GM12878 (cell line): Measurements from ENCODE around the gene PPAN. TPM values are rescaled to one million over a fixed set of nuclear protein-coding genes. Genes with fewer than 3 reads are reported as not detected.

Source experiments
- ATAC-seq: fragments of 200-7000 bp; cut with Tn5 transposase; 3 replicates; pipeline ENCODE4 v1.9.1; 2020; ENCODE audit warnings: mild to moderate bottlenecking, moderate library complexity
- BruUV-seq: library from RNA; stranded (reverse); fragments of 400-500 nt; replicated peaks from 2 replicates; lab custom pipeline; 2021; lab: Mats Ljungman, UMichigan
- CTCF ChIA-PET: fragments of 300-600 bp; sonication (Branson Sonifier 250); formaldehyde crosslinking; extraction: SDS; loops from one replicate; lab custom pipeline; 2021; ENCODE audit warnings: inconsistent platforms; lab: Yijun Ruan, JAX
- POLR2A ChIA-PET: fragments of 350-600 bp; formaldehyde crosslinking; extraction: SDS; loops from one replicate; lab custom pipeline; 2021; ENCODE audit warnings: inconsistent platforms; lab: Charles Lee
- RAD21 ChIA-PET: fragments of 300-600 bp; sonication (Branson Sonifier 250); formaldehyde crosslinking; loops from one replicate; lab custom pipeline; 2023; ENCODE audit warnings: antibody characterized with exemption; ENCODE audit not compliant: unreplicated experiment; lab: Charles Lee
- SMC1A ChIA-PET: fragments of 300-600 bp; sonication (Branson Sonifier 250); formaldehyde crosslinking; loops from one replicate; lab custom pipeline; 2023; ENCODE audit not compliant: unreplicated experiment, uncharacterized antibody; lab: Charles Lee
- DNase-seq: peaks from one replicate; pipeline ENCODE4 v3.0.0-alpha.2; 2011; ENCODE audit warnings: low read depth, low spot score
- FAIRE-seq: peaks from 3 replicates; lab custom pipeline; 2011; peaks lifted over from hg19 to GRCh38; lab: Jason Lieb, UNC
- H2AFZ ChIP-seq: 2 replicates; pipeline ENCODE4 v1.6.0; 2011; ENCODE audit warnings: low read depth, low read length, control low read depth; ENCODE audit not compliant: control insufficient read depth
- H3K27ac ChIP-seq: 2 replicates; pipeline ENCODE4 v1.5.1; 2011; ENCODE audit warnings: control low read depth; ENCODE audit not compliant: control insufficient read depth, insufficient read depth
- H3K27me3 ChIP-seq, 2 experiments: replicated peaks in 1 of 2; 2 replicates each; pipeline versions ENCODE4 v1.6.0 to v1.6.1; 2011; ENCODE audit warnings: low read length in 1 of 2; ENCODE audit not compliant: control insufficient read depth in 2 of 2, insufficient read depth in 2 of 2
- H3K36me3 ChIP-seq, 2 experiments: 2 replicates each; pipeline ENCODE4 v1.5.1; 2011; ENCODE audit warnings: low read length in 1 of 2; ENCODE audit not compliant: control insufficient read depth in 2 of 2, insufficient read depth in 2 of 2
- H3K4me1 ChIP-seq: 2 replicates; pipeline ENCODE4 v1.6.1; 2011; ENCODE audit warnings: mild to moderate bottlenecking, low read length, moderate library complexity, mixed read lengths; ENCODE audit not compliant: control insufficient read depth, insufficient read depth
- H3K4me2 ChIP-seq: 2 replicates; pipeline ENCODE4 v1.6.0; 2011; ENCODE audit warnings: control low read depth; ENCODE audit not compliant: control insufficient read depth, insufficient read depth
- H3K4me3 ChIP-seq: fragments of 200-600 bp; sonication (generic); 2 replicates; pipeline ENCODE4 v1.5.1; 2016
- H3K79me2 ChIP-seq: 2 replicates; pipeline ENCODE4 v1.6.0; 2011; ENCODE audit warnings: low read length; ENCODE audit not compliant: control insufficient read depth, insufficient read depth
- H3K9ac ChIP-seq: 2 replicates; pipeline ENCODE4 v1.8.0; 2011; ENCODE audit warnings: low read length, control low read depth, mixed read lengths; ENCODE audit not compliant: control insufficient read depth, insufficient read depth
- H3K9me3 ChIP-seq: replicated peaks from 3 replicates; pipeline ENCODE4 v1.5.1; 2011; ENCODE audit warnings: mild to moderate bottlenecking, low read length; ENCODE audit not compliant: control insufficient read depth, insufficient read depth
- H4K20me1 ChIP-seq: 2 replicates; pipeline ENCODE4 v1.6.0; 2011; ENCODE audit not compliant: control insufficient read depth, insufficient read depth
- CREM ChIP-seq: IDR thresholded peaks from 2 replicates; pipeline ENCODE4 v1.6.1; 2014; ENCODE audit warnings: antibody characterized with exemption, low read depth
- DPF2 ChIP-seq: fragments of 450-650 bp; IDR thresholded peaks from 2 replicates; pipeline ENCODE4 v1.6.1; 2017; ENCODE audit warnings: mild to moderate bottlenecking
- E2F4 ChIP-seq: IDR thresholded peaks from 2 replicates; pipeline ENCODE4 v1.6.1; 2012; ENCODE audit warnings: low read depth, low read length, improper control_type of control experiment
- E2F8 ChIP-seq: fragments of 450-650 bp; IDR thresholded peaks from 2 replicates; pipeline ENCODE4 v1.6.1; 2018; ENCODE audit warnings: mild to moderate bottlenecking, low read depth, moderate library complexity; ENCODE audit not compliant: partially characterized antibody
- ESRRA ChIP-seq: IDR thresholded peaks from 2 replicates; pipeline ENCODE4 v1.6.1; 2012; ENCODE audit warnings: mild to moderate bottlenecking, low read length, improper control_type of control experiment
- FOXK2 ChIP-seq: fragments of 450-650 bp; IDR thresholded peaks from 2 replicates; pipeline ENCODE4 v1.6.1; 2017; ENCODE audit warnings: mild to moderate bottlenecking, moderate library complexity
- MYC ChIP-seq: IDR thresholded peaks from 2 replicates; pipeline ENCODE4 v1.6.1; 2011; ENCODE audit warnings: mild to moderate bottlenecking, low read length, moderate library complexity, inconsistent platforms; ENCODE audit not compliant: insufficient read depth, insufficient replicate concordance, insufficient read length, severe bottlenecking
- NKRF ChIP-seq: fragments of 450-650 bp; conservative IDR thresholded peaks from 2 replicates; pipeline ENCODE4 v1.6.1; 2017; ENCODE audit warnings: mild to moderate bottlenecking, moderate library complexity
- POLR2A ChIP-seq: IDR thresholded peaks from 2 replicates; pipeline ENCODE4 v1.6.1; 2011; ENCODE audit warnings: low read depth, mild to moderate bottlenecking, low read length
- POLR2AphosphoS2 ChIP-seq: IDR thresholded peaks from 2 replicates; pipeline ENCODE4 v1.6.1; 2011; ENCODE audit warnings: low read depth, mild to moderate bottlenecking, low read length, improper control_type of control experiment, moderate library complexity
- RELA ChIP-seq: fragments of 450-650 bp; IDR thresholded peaks from 2 replicates; pipeline ENCODE4 v1.8.0; 2014; ENCODE audit warnings: borderline replicate concordance; ENCODE audit not compliant: partially characterized antibody
- SKIL ChIP-seq: fragments of 450-650 bp; IDR thresholded peaks from 2 replicates; pipeline ENCODE4 v1.6.1; 2017; ENCODE audit warnings: mild to moderate bottlenecking, low read depth, inconsistent platforms; ENCODE audit not compliant: poor library complexity, severe bottlenecking
- SREBF2 ChIP-seq: IDR thresholded peaks from 2 replicates; pipeline ENCODE4 v1.6.1; 2012; ENCODE audit warnings: mild to moderate bottlenecking, low read length
- YY1 ChIP-seq: IDR thresholded peaks from 2 replicates; pipeline ENCODE4 v1.6.1; 2011; ENCODE audit warnings: low read depth, mild to moderate bottlenecking, low read length
- WGBS: methylation state at CpG from one replicate; pipeline ENCODE4 v1.1.6; 2016; ENCODE audit warnings: low lambda C conversion rate; ENCODE audit not compliant: insufficient replicate concordance, insufficient coverage; ENCODE audit errors: missing lambda C conversion rate; 5-methylcytosine and 5-hydroxymethylcytosine counted together
- in situ Hi-C: fragments of 300-500 bp; cut with MboI; formaldehyde crosslinking; loops from 9 replicates; pipeline ENCODE4 v1.14.3; 2018; ENCODE audit warnings: mixed read lengths
- intact Hi-C: fragments of 100-400 bp; cut with micrococcal nuclease; formaldehyde crosslinking; loops from one replicate; pipeline ENCODE4 v1.14.2; 2022; ENCODE audit not compliant: unreplicated experiment
- polyA plus RNA-seq, 11 experiments: library from polyadenylated mRNA; depleted of rRNA in 4 of 11; unstranded in 6 of 11; stranded (reverse) in 5 of 11; fragments of >200 nt; fragmentation: Nextera tagmentation in 4 of 11; fragmentation: Illumina TruSeq in 1 of 11; extraction: Ambion mirVana in 4 of 11; extraction: Trizol in 1 of 11; gene quantifications; 1 replicate in 1 of 11; 2 replicates in 10 of 11; pipeline versions ENCODE4 v1.2.1 to v1.2.3, GENCODE V29; 2011 to 2016; ENCODE audit warnings: inconsistent platforms in 2 of 11, missing spikeins in 2 of 11, low read depth in 1 of 11
- total RNA-seq, 4 experiments: library from RNA; depleted of rRNA in 3 of 4; stranded (reverse); fragments of >200 nt in 3 of 4; fragmentation: Illumina TruSeq in 1 of 4; extraction: Trizol in 1 of 4; gene quantifications; 2 replicates each; pipeline versions ENCODE4 v1.2.1 to v1.2.3, GENCODE V29; 2013 to 2021

The PPAN gene
- total and polyA plus RNA-seq, 10 of the 15 experiments (the other 5 are each of a cell fraction or from before 2014, with no cell fraction given), result 2.1 to 171 (median 108) TPM

GRCh38 chr19:10112895-10113591, 6.9 kb downstream of the PPAN start (continued):
- no peak for TF ChIP-seq E2F4
- no peak for TF ChIP-seq FOXK2
- peak; percentile 22 for TF ChIP-seq POLR2AphosphoS2
- no peak for TF ChIP-seq RELA
- TF ChIP-seq SREBF2, result no peak
- TF ChIP-seq YY1, result peak; percentile 68; the same call in 1 of the 2 replicates
- peak; percentile 49; the same call in 1 of the 2 replicates for TF ChIP-seq ESRRA
- TF ChIP-seq MYC, result no peak

GRCh38 chr19:10113592-10113963, 7.4 kb downstream of the PPAN start:
- Histone ChIP-seq H3K4me1 (peaks cover 35% of the 10 kb centered on the region), H3K27me3 (no peaks in the 10 kb centered on the region), H2AFZ (no peak overlapping the region), H4K20me1 (no peaks in the 10 kb centered on the region), H3K36me3 (peaks cover 14 to 55% of the 10 kb centered on the region in 2 experiments; a peak in 3 of 4 replicates), H3K9ac (no peak overlapping the region), H3K9me3 (no peaks in the 10 kb centered on the region), H3K4me3 (no peak overlapping the region), H3K79me2 (peaks cover 41% of the 10 kb centered on the region), H3K27ac (peak overlapping the region; percentile 62; the same call in 1 of the 2 replicates), H3K4me2 (peak overlapping the region; percentile 74)
- WGBS, result 77% methylated on average over 16 of the region's 19 CpGs
- ChIA-PET SMC1A (interaction anchor here (1.0 to 11.4 kb wide), 6 partner anchors 14 to 181 kb away, joined by 3 to 150 read pairs (median 4); partner anchors contain the start of gene ANGPTL6), CTCF (interaction anchor here (0.8 to 9.8 kb wide), 10 partner anchors 13 to 182 kb away, joined by 3 to 171 read pairs (median 4); partner anchors contain the start of genes ANGPTL6 and DNMT1), RAD21 (interaction anchor here (0.5 to 8.6 kb wide), 6 partner anchors 13 to 182 kb away, joined by 3 to 166 read pairs (median 6); partner anchors contain the start of gene ANGPTL6), POLR2A (interaction anchor here (0.6 to 5.4 kb wide), 9 partner anchors 7 to 136 kb away, joined by 3 to 58 read pairs (median 4); partner anchors contain the start of genes ANGPTL6 and PPAN)
- in situ Hi-C loops (no loop called here), intact Hi-C loops (loop anchor here (1.0 to 5.0 kb wide), 2 partner anchors 86 to 182 kb away; no protein-coding TSS in a partner anchor)
- BruUV-seq, result no TSS peak
- DNase-seq (no peak), FAIRE-seq (no peak), ATAC-seq (no peak; the same call in 2 of the 3 replicates)
- TF ChIP-seq SKIL (no peak), DPF2 (peak; percentile 12; the same call in 1 of the 2 replicates), E2F8 (no peak), NKRF (no peak), POLR2A (no peak; the same call in 1 of the 2 replicates), CREM (no peak)
